Measurements from ENCODE around the gene ZNF664. TPM values are rescaled to one million over a fixed set of nuclear protein-coding genes. Genes with fewer than 3 reads are reported as not detected.

ZNF664 gene
- total RNA-seq, 1 donor from 2014 or later, result 67.6 TPM

DNA sequence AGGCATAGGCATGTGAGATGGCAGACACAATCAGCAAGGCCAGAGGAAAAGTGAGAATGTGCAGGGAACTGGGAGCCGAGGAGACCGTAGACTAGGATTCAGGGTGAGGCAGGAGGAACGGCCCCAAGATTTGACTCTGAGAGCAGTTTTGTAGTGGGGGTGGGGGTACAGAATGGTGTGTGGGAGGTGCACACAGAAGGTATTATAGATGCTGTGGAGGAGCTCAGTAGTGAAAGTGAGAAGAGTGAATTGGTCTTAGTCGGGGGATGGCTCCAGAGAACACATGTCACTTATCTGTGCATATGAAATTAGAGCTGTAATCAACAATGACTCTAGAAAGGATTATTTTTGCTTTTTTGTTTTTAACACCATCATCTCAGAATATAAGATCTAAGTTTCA, 11.9 kb downstream of the ZNF664 start:
- DNase-seq (ENCODE audit: low read depth) (no peak), FAIRE-seq (no peak)
- no peak for TF ChIP-seq EZH2 (IDR thresholded peaks at IDR 0.05; ENCODE audit: insufficient read depth, low read length)
- TF ChIP-seq, protein P1, sequence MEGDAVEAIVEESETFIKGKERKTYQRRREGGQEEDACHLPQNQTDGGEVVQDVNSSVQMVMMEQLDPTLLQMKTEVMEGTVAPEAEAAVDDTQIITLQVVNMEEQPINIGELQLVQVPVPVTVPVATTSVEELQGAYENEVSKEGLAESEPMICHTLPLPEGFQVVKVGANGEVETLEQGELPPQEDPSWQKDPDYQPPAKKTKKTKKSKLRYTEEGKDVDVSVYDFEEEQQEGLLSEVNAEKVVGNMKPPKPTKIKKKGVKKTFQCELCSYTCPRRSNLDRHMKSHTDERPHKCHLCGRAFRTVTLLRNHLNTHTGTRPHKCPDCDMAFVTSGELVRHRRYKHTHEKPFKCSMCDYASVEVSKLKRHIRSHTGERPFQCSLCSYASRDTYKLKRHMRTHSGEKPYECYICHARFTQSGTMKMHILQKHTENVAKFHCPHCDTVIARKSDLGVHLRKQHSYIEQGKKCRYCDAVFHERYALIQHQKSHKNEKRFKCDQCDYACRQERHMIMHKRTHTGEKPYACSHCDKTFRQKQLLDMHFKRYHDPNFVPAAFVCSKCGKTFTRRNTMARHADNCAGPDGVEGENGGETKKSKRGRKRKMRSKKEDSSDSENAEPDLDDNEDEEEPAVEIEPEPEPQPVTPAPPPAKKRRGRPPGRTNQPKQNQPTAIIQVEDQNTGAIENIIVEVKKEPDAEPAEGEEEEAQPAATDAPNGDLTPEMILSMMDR (IDR thresholded peaks at IDR 0.05; ENCODE audit: insufficient read depth, low read depth, low read length), result no peak
- H3K4me1 ChIP-seq (ENCODE audit: insufficient read depth, low read length), result no peaks in the 10 kb centered on the region
- peaks cover 10% of the 10 kb centered on the region for H3K36me3 ChIP-seq (ENCODE audit: insufficient read depth, low read length)
- H3K9me3 ChIP-seq (ENCODE audit: insufficient read depth, low read depth, low read length), result no peaks in the 10 kb centered on the region
- H3K27ac ChIP-seq (ENCODE audit: low read depth, low read length), result no peak overlapping the region
- no peaks in the 10 kb centered on the region for H3K27me3 ChIP-seq (ENCODE audit: insufficient read depth, low read length)
- H2AFZ ChIP-seq (ENCODE audit: low read depth, low read length), result no peak overlapping the region
- Mint-ChIP-seq H3K27me3 (ENCODE audit: low read depth, unreplicated experiment) (no peaks in the 10 kb centered on the region), H3K36me3 (ENCODE audit: low read depth, unreplicated experiment) (peaks cover 9% of the 10 kb centered on the region), H3K4me3 (ENCODE audit: unreplicated experiment) (no peak overlapping the region), H3K4me1 (ENCODE audit: low read depth, unreplicated experiment) (peaks cover 20% of the 10 kb centered on the region), H3K9me3 (ENCODE audit: unreplicated experiment) (no peaks in the 10 kb centered on the region), H3K27ac (ENCODE audit: unreplicated experiment) (no peak overlapping the region)
- H3K4me3 ChIP-seq (ENCODE audit: insufficient read depth, low read depth, low read length), result no peak overlapping the region
- no peak overlapping the region for H3K4me2 ChIP-seq (ENCODE audit: low read length)
- H3K79me2 ChIP-seq (ENCODE audit: insufficient read depth, low read length), result peaks cover 50% of the 10 kb centered on the region
- H4K20me1 ChIP-seq (ENCODE audit: insufficient read depth, low read length), result peaks cover 76% of the 10 kb centered on the region
- no peak overlapping the region for H3K9ac ChIP-seq (ENCODE audit: low read length)

- no peak overlapping the region for H3K4me3 ChIP-seq (ENCODE audit: insufficient read depth, low read depth, low read length)
- H3K27ac ChIP-seq (ENCODE audit: low read depth, low read length), result no peak overlapping the region
- H3K27me3 ChIP-seq (ENCODE audit: insufficient read depth, low read length), result no peaks in the 10 kb centered on the region
- no peak for FAIRE-seq
- no peak for DNase-seq (ENCODE audit: low read depth)
- peaks cover 11% of the 10 kb centered on the region for H3K4me1 ChIP-seq (ENCODE audit: insufficient read depth, low read length)
- no peak overlapping the region for H3K4me2 ChIP-seq (ENCODE audit: low read length)
- Mint-ChIP-seq H3K4me1 (ENCODE audit: low read depth, unreplicated experiment) (peaks cover 34% of the 10 kb centered on the region), H3K27ac (ENCODE audit: unreplicated experiment) (peak overlapping the region; percentile 27), H3K27me3 (ENCODE audit: low read depth, unreplicated experiment) (no peaks in the 10 kb centered on the region), H3K36me3 (ENCODE audit: low read depth, unreplicated experiment) (peaks cover 10% of the 10 kb centered on the region), H3K9me3 (ENCODE audit: unreplicated experiment) (no peaks in the 10 kb centered on the region), H3K4me3 (ENCODE audit: unreplicated experiment) (no peak overlapping the region)
- no peak overlapping the region for H3K9ac ChIP-seq (ENCODE audit: low read length)
- peaks cover 82% of the 10 kb centered on the region for H4K20me1 ChIP-seq (ENCODE audit: insufficient read depth, low read length)
- H3K36me3 ChIP-seq (ENCODE audit: insufficient read depth, low read length), result peaks cover 10% of the 10 kb centered on the region
- TF ChIP-seq EZH2 (IDR thresholded peaks at IDR 0.05; ENCODE audit: insufficient read depth, low read length), result no peak
- TF ChIP-seq, protein P1 (IDR thresholded peaks at IDR 0.05; ENCODE audit: insufficient read depth, low read depth, low read length), result no peak
- H2AFZ ChIP-seq (ENCODE audit: low read depth, low read length), result no peak overlapping the region
- H3K79me2 ChIP-seq (ENCODE audit: insufficient read depth, low read length), result peaks cover 43% of the 10 kb centered on the region
- no peaks in the 10 kb centered on the region for H3K9me3 ChIP-seq (ENCODE audit: insufficient read depth, low read depth, low read length)
These were observed 13.5 kb downstream of the ZNF664 start for GRCh38 chr12:123986374-123986965.

- peaks cover 40% of the 10 kb centered on the region for H3K4me1 Mint-ChIP-seq (ENCODE audit: low read depth, unreplicated experiment)
- DNase-seq (ENCODE audit: low read depth) (no peak), FAIRE-seq (no peak)
- no peak overlapping the region for H3K4me2 ChIP-seq (ENCODE audit: low read length)
- H3K36me3 Mint-ChIP-seq (ENCODE audit: low read depth, unreplicated experiment), result peaks cover 10% of the 10 kb centered on the region
- peaks cover 10% of the 10 kb centered on the region for H3K36me3 ChIP-seq (ENCODE audit: insufficient read depth, low read length)
- H3K27ac Mint-ChIP-seq (ENCODE audit: unreplicated experiment), result no peak overlapping the region
- no peak overlapping the region for H3K4me3 Mint-ChIP-seq (ENCODE audit: unreplicated experiment)
- no peak overlapping the region for H3K27ac ChIP-seq (ENCODE audit: low read depth, low read length)
- H3K9me3 ChIP-seq (ENCODE audit: insufficient read depth, low read depth, low read length), result no peaks in the 10 kb centered on the region
- no peaks in the 10 kb centered on the region for H3K9me3 Mint-ChIP-seq (ENCODE audit: unreplicated experiment)
- H3K27me3 ChIP-seq (ENCODE audit: insufficient read depth, low read length), result no peaks in the 10 kb centered on the region
- H3K79me2 ChIP-seq (ENCODE audit: insufficient read depth, low read length), result peaks cover 38% of the 10 kb centered on the region
- H3K4me3 ChIP-seq (ENCODE audit: insufficient read depth, low read depth, low read length), result no peak overlapping the region
- H3K9ac ChIP-seq (ENCODE audit: low read length), result no peak overlapping the region
- peaks cover 16% of the 10 kb centered on the region for H3K4me1 ChIP-seq (ENCODE audit: insufficient read depth, low read length)
- no peaks in the 10 kb centered on the region for H3K27me3 Mint-ChIP-seq (ENCODE audit: low read depth, unreplicated experiment)
- peaks cover 82% of the 10 kb centered on the region for H4K20me1 ChIP-seq (ENCODE audit: insufficient read depth, low read length)
- TF ChIP-seq, protein P1 (IDR thresholded peaks at IDR 0.05; ENCODE audit: insufficient read depth, low read depth, low read length), result no peak
- no peak for TF ChIP-seq EZH2 (IDR thresholded peaks at IDR 0.05; ENCODE audit: insufficient read depth, low read length)
- H2AFZ ChIP-seq (ENCODE audit: low read depth, low read length), result no peak overlapping the region
These were observed 14.0 kb downstream of the ZNF664 start for GRCh38 chr12:123987022-123987421.

Data from astrocyte (in vitro differentiated cells and primary cell).